Measurements from ENCODE around the gene CUL3. TPM values are rescaled to one million over a fixed set of nuclear protein-coding genes. Genes with fewer than 3 reads are reported as not detected.

CUL3 gene
- total and polyA plus RNA-seq, 10 of the 15 experiments (the other 5 are each of a cell fraction or from before 2014, with no cell fraction given) = 22.0 to 95.4 (median 53.4) TPM

- ChIA-PET SMC1A (ENCODE audit: uncharacterized antibody, unreplicated experiment) (interaction anchor here (0.6 to 8.9 kb wide), 12 partner anchors 8 to 169 kb away, joined by 3 to 219 read pairs (median 6); partner anchors contain the start of gene CUL3), CTCF (interaction anchor here (0.8 to 1.7 kb wide), 4 partner anchors 44 to 414 kb away, joined by 3 to 5 read pairs (median 4); no protein-coding TSS in a partner anchor), RAD21 (ENCODE audit: unreplicated experiment) (interaction anchor here (1.0 to 8.9 kb wide), 7 partner anchors 9 to 114 kb away, joined by 3 to 94 read pairs (median 4); partner anchors contain the start of gene CUL3), POLR2A (interaction anchor here (0.6 to 6.2 kb wide), 6 partner anchors 18 to 417 kb away, joined by 3 to 49 read pairs (median 4); no protein-coding TSS in a partner anchor)
- DNase-seq (ENCODE audit: low read depth, low spot score) (no peak), ATAC-seq (peak; percentile 3), FAIRE-seq (no peak)
- peak overlapping the region; percentile 41; the same call in 1 of the 2 replicates for H3K27ac ChIP-seq (ENCODE audit: control insufficient read depth, insufficient read depth)
- BruUV-seq (replicated peaks) = no TSS peak
- no peaks in the 10 kb centered on the region for H3K9me3 ChIP-seq (replicated peaks; ENCODE audit: control insufficient read depth, insufficient read depth, low read length)
- H3K4me1 ChIP-seq (ENCODE audit: control insufficient read depth, insufficient read depth, low read length) = peaks cover 50% of the 10 kb centered on the region
- no peak overlapping the region for H3K9ac ChIP-seq (ENCODE audit: control insufficient read depth, insufficient read depth, low read length)
- no peaks in the 10 kb centered on the region for H4K20me1 ChIP-seq (ENCODE audit: control insufficient read depth, insufficient read depth)
- TF ChIP-seq MTA2 (IDR thresholded peaks at IDR 0.05; ENCODE audit: low read depth) = peak; percentile 49; the same call in 1 of the 2 replicates
- TF ChIP-seq ZNF592 (IDR thresholded peaks at IDR 0.05) = no peak
- TF ChIP-seq ZNF24 (IDR thresholded peaks at IDR 0.05) = no peak
- TF ChIP-seq DPF2 (IDR thresholded peaks at IDR 0.05) = no peak
- 0 out of 4 replicates have a peak, but pooled peaks of 1 of the 2 experiments have one; percentile 38 for TF ChIP-seq EP300 (IDR thresholded peaks at IDR 0.05; ENCODE audit: borderline replicate concordance in 1 of 2, control insufficient read depth in 1 of 2, low read depth in 2 of 2, low read length in 2 of 2)
- peak; percentile 86 for TF ChIP-seq NR2F1 (conservative IDR thresholded peaks at IDR 0.05)
- TF ChIP-seq MTA3 (IDR thresholded peaks at IDR 0.05; ENCODE audit: borderline replicate concordance, low read length) = no peak
- TF ChIP-seq CBX5 (IDR thresholded peaks at IDR 0.05; ENCODE audit: low read depth) = no peak
- TF ChIP-seq RELB (IDR thresholded peaks at IDR 0.05; ENCODE audit: low read depth) = 0 out of 2 replicates have a peak, but pooled peaks have one; percentile 55
- TF ChIP-seq ATF7 (IDR thresholded peaks at IDR 0.05; ENCODE audit: low read depth) = 0 out of 2 replicates have a peak, but pooled peaks have one; percentile 13
- TF ChIP-seq, protein P1, sequence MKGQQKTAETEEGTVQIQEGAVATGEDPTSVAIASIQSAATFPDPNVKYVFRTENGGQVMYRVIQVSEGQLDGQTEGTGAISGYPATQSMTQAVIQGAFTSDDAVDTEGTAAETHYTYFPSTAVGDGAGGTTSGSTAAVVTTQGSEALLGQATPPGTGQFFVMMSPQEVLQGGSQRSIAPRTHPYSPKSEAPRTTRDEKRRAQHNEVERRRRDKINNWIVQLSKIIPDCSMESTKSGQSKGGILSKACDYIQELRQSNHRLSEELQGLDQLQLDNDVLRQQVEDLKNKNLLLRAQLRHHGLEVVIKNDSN (IDR thresholded peaks at IDR 0.05; ENCODE audit: borderline replicate concordance, extremely low read length, insufficient read depth, low read depth, low read length) = no peak
- TF ChIP-seq BMI1 (IDR thresholded peaks at IDR 0.05; ENCODE audit: borderline replicate concordance) = peak; percentile 42; the same call in 1 of the 2 replicates
- H3K79me2 ChIP-seq (ENCODE audit: control insufficient read depth, insufficient read depth, low read length) = peaks cover 79% of the 10 kb centered on the region
- peak overlapping the region; percentile 90 for H3K4me2 ChIP-seq (ENCODE audit: control insufficient read depth, insufficient read depth)
- no peaks in the 10 kb centered on the region for H3K27me3 ChIP-seq (replicated peaks in 1 of 2; ENCODE audit: control insufficient read depth in 2 of 2, insufficient read depth in 2 of 2, low read length in 1 of 2)
- intact Hi-C loops (cut with micrococcal nuclease; ENCODE audit: unreplicated experiment) (loop anchor here (5.0 kb wide), 1 partner anchor 113 kb away; no protein-coding TSS in a partner anchor), in situ Hi-C loops (cut with MboI) (loop anchor here (5.0 kb wide), 1 partner anchor 43 kb away; no protein-coding TSS in a partner anchor)
- 0% methylated on average over 2 of the region's 2 CpGs for WGBS (ENCODE audit: insufficient coverage, insufficient replicate concordance, low lambda C conversion rate, missing lambda C conversion rate)
- H3K36me3 ChIP-seq (ENCODE audit: control insufficient read depth in 2 of 2, insufficient read depth in 2 of 2, low read length in 1 of 2) = no peaks in the 10 kb centered on the region; a peak in 1 of 4 replicates
- H2AFZ ChIP-seq (ENCODE audit: control insufficient read depth, low read depth, low read length) = no peak overlapping the region
- H3K4me3 ChIP-seq = peak overlapping the region; percentile 30
Observed at GRCh38 chr2:224524657-224525056, 60.5 kb downstream of the CUL3 start.

Measured in GM12878 (cell line).